ENCODE results near the gene ITPRIP.

ITPRIP gene, protein sequence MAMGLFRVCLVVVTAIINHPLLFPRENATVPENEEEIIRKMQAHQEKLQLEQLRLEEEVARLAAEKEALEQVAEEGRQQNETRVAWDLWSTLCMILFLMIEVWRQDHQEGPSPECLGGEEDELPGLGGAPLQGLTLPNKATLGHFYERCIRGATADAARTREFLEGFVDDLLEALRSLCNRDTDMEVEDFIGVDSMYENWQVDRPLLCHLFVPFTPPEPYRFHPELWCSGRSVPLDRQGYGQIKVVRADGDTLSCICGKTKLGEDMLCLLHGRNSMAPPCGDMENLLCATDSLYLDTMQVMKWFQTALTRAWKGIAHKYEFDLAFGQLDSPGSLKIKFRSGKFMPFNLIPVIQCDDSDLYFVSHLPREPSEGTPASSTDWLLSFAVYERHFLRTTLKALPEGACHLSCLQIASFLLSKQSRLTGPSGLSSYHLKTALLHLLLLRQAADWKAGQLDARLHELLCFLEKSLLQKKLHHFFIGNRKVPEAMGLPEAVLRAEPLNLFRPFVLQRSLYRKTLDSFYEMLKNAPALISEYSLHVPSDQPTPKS

GRCh38 chr10:104337985-104338735, at the start of gene ITPRIP:
Gene ITPRIP, minus strand, starts transcription at chr10:104338465. Its CDS starts 22,414 bp downstream, at chr10:104316051.
- DNase-seq = peak; percentile 23

- DNase-seq = no peak
Measured at GRCh38 chr10:104387130-104387888, 49.0 kb upstream of the ITPRIP start.

DNA sequence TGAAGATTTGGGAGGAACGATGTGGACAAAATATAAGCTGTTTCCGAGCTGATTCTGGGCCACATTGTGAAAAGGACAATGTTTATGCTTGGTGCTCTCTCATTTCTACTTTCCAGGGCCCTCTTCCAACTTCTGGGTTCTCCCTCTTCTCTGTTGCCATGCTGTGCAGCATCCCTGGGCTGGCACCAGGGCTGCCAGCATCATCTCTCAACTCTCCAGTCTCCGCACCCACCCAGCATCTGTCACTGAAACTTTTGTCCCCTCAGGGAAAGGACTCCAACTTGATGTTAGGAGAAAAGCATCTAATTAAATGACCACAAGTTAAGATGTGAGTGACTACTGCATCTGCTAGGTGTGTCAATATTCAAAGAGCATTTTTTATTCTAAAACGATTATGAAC, 42.1 kb upstream of the ITPRIP start:
- DNase-seq = no peak

- no peak for DNase-seq
Measured at GRCh38 chr10:104376784-104377300, 38.6 kb upstream of the ITPRIP start.

- no peak for DNase-seq
Measured at GRCh38 chr10:104374591-104374990, 36.3 kb upstream of the ITPRIP start.

DNA sequence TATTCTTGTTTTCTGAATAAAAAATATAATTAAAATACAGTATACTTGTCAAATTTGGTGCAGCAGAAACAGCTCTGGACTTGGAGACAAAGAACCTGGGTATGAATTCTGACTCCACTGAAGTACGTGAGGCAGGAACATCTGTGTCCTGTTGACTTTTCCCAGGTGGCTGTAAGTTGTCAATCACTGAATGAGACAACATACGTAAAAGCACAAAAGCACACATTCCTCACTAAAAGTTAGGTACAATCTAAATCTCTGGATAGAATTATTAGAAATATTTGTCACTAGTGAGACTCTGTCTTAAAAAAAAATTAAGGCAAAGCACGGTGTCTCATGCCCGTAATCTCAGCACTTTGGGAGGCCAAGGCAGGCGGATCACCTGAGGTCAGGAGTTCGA, 33.5 kb upstream of the ITPRIP start:
- no peak for DNase-seq

- DNase-seq = peak; percentile 54
Measured at GRCh38 chr10:104368381-104368780, 30.1 kb upstream of the ITPRIP start.

DNA sequence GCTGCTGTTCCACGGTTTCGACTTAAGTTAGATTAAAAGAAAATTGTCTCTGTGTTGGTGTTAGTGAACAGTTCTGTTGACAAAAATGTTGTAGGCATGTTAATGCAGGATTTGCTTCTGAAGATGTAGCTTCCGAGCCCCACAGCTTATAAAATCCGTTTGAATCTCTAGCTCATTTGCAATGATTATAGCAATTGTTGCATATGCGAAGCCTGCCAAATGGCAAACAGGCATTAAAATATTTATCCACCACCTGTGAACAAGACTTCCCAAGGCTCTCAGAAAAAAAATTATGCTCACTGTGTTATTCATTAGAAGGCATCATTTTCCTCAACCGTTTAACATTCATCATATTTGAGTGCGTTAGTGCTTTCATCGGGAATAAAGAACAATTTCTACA, 29.6 kb upstream of the ITPRIP start:
- DNase-seq = peak; percentile 32

GRCh38 chr10:104359811-104360210, 21.5 kb upstream of the ITPRIP start:
- DNase-seq = no peak

- DNase-seq = peak; percentile 95
Measured at GRCh38 chr10:104353325-104354048, 15.2 kb upstream of the ITPRIP start, which contains the start of gene CFAP58. Gene CFAP58, plus strand, starts transcription at chr10:104353833. Its CDS starts 65 bp downstream, at chr10:104353898.

- DNase-seq = no peak
Measured at GRCh38 chr10:104351919-104352318, 13.7 kb upstream of the ITPRIP start.

DNA sequence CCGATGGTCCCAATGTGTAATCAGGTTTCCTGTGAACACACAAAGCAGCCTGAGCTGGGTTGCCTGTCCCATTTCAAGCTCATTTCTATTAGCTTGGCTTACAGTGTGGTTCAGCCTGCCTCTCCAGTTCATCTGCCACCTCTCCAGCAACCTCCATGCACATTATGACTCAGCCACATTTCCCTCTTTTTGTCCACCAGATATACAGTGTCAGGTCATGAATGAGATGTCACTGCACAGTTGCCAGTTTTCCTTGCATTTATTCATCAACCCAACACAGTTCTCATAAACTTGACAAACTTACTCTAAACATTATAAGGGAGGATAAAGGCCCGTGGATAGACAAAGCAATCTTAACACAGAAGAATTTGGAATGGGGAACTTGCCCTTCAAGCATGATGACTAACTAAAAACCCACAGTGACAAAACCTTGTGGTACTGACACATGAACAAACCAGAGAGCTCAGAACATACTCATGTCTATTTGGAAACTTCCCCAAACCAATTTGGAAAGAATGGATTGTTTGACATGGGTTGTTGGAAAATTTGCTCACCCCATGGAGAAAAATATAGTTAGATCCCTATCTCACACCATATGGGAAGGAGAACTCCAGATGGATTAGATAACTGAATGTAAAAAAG, 12.9 kb upstream of the ITPRIP start:
- no peak for DNase-seq

DNA sequence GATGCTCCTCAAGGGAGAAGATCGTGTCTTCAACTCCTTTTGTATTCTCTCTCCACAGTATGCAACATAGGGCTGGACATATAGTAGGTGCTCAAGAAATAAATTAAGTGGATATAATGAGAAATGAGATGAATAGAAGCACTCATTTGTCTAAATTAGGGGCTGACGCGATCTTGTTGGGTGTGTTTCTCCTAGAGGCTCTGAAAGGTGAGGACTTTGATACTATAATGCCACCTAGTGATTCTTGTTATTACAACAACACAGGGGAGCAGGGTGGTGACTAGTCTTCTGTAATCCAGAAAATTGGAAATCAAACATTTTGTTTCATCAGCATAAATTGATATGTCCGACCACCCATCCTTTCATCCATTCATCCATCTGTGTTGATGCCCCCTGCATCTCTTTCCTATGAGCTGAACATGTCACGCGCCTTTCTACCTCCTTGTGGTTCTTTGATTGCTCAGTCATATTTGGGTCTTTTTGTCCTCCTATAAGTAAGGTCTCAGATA, 11.9 kb upstream of the ITPRIP start:
- peak; percentile 58 for DNase-seq

DNA sequence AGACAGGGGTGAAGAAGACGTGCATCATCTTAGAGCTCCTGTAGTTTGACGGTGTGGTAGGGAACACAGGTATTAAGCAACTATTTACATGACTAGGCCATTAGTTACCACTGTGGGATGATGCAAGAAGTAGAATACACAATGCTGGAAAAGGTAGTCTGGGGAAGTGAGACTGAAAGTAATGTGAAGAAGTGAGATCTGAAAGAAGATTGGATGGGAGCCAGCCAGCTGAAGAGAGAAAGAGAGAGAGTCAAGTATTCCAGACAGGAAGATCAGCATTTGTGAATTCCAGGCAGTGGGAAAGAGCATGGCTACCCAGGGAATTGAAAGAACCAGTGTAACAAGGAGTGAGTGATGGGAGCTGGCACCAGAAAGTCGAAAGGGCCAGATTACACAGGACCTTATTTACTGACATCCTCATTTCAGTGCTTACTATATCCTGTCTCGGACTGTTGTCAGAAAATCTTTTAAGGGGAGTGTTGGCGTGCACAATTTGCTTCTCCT, 11.4 kb upstream of the ITPRIP start:
- DNase-seq = no peak

GRCh38 chr10:104348601-104349000, 10.3 kb upstream of the ITPRIP start:
- no peak for DNase-seq

GRCh38 chr10:104347295-104348045, 9.2 kb upstream of the ITPRIP start:
- DNase-seq = no peak

GRCh38 chr10:104345941-104346340, 7.7 kb upstream of the ITPRIP start:
- no peak for DNase-seq

- no peak for DNase-seq
Measured at GRCh38 chr10:104345515-104345914, 7.2 kb upstream of the ITPRIP start.

DNA sequence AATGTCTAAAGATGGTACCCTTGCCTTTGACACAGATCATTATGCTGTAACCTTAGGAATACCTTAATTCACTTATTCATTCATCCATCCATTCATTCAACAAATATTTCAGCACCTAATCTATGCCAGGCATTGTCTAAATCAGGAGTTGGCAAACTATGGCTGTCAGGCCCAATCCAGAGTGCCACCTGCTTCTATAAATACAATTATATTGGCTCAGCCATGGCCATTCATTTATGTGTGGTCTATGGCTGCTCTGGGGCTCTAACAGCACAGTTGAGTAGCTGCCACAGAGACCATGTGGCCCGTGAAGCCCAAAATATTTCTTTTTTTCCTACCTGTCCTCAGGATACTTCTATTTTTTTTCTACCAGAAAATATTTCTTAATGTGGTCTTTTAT, 6.0 kb upstream of the ITPRIP start:
- no peak for DNase-seq

DNA sequence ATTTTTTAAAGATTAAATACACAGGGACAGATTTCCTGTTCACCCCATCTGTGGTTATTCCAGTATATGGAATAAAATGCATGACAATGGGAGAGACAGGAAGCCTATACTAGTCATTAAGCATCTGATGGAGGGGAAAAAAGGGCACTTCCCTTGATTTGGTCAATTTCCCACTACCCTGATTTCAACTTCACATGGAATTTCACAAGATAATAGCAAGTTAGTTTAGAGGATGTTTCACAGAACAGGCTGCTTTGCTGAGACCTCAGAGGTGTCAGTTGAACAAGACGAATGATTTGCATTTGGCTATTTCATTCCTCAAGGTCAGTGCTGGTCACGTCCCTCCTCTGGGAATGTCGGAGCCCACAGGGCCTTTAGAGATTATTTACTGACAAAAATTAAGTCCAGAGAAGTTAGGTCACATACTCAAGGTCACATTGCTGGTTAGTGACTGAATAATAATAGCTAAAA, 4.7 kb upstream of the ITPRIP start:
- no peak for DNase-seq

Measured in NCI-H82 (cell line).